ENCODE results near the gene GABRG3. TPM values are rescaled to one million over a fixed set of nuclear protein-coding genes. Genes with fewer than 3 reads are reported as not detected.

Gene GABRG3
- total RNA-seq, 1 experiment from 2014 or later = 0.15 TPM

GRCh38 chr15:27082526-27082925, 111.5 kb downstream of the GABRG3 start:
- Histone ChIP-seq H2BK15ac (ENCODE audit: low read depth, low read length) (no peak overlapping the region), H3K23me2 (ENCODE audit: insufficient read length, low read depth, low read length, poor library complexity, severe bottlenecking) (no peaks in the 10 kb centered on the region), H2BK5ac (ENCODE audit: insufficient read length, low read length) (no peak overlapping the region), H3K79me2 (ENCODE audit: insufficient read depth, low read length) (no peaks in the 10 kb centered on the region), H3K27ac (ENCODE audit: insufficient read length, low read depth, low read length) (no peak overlapping the region), H3T11ph (ENCODE audit: low read length) (no peak overlapping the region), H3K18ac (ENCODE audit: insufficient read length, low read depth, low read length) (no peak overlapping the region), H3K27me3 (ENCODE audit: insufficient read depth, low read length) (no peaks in the 10 kb centered on the region), H3K4me1 (ENCODE audit: insufficient read depth, low read length) (no peaks in the 10 kb centered on the region; the same call in 1 of the 2 replicates), H2AK5ac (ENCODE audit: insufficient read length, low read length) (no peak overlapping the region), H2AFZ (ENCODE audit: low read length) (no peak overlapping the region), H3K79me1 (ENCODE audit: insufficient read depth, low read depth, low read length, poor library complexity, severe bottlenecking) (no peaks in the 10 kb centered on the region), H4K8ac (replicated peaks; ENCODE audit: insufficient read length, low read depth, low read length) (no peak overlapping the region), H3K9me3 (ENCODE audit: control insufficient read depth, low read depth, low read length) (no peaks in the 10 kb centered on the region), H2BK20ac (ENCODE audit: low read depth, low read length, poor library complexity, severe bottlenecking) (no peak overlapping the region), H2BK120ac (ENCODE audit: low read depth, low read length, poor library complexity, severe bottlenecking) (no peak overlapping the region), H4K91ac (ENCODE audit: insufficient read length, low read depth, low read length) (no peak overlapping the region), H3K9ac (ENCODE audit: extremely low read depth, insufficient read length, low read length) (no peak overlapping the region), H2BK12ac (ENCODE audit: insufficient read length, low read depth, low read length) (no peak overlapping the region), H4K5ac (ENCODE audit: insufficient read length, low read depth, low read length) (no peak overlapping the region), H3K14ac (ENCODE audit: insufficient read depth, low read length) (no peak overlapping the region), H3K56ac (ENCODE audit: insufficient read length, low read depth, low read length) (no peak overlapping the region), H3K4me2 (ENCODE audit: insufficient read depth, insufficient read length, low read length) (no peak overlapping the region), H3K4ac (ENCODE audit: low read depth, low read length) (no peak overlapping the region), H3K23ac (ENCODE audit: insufficient read length, low read depth, low read length) (no peak overlapping the region), H4K20me1 (ENCODE audit: control insufficient read depth, insufficient read depth, insufficient read length) (no peaks in the 10 kb centered on the region)
- TF ChIP-seq CTCF (conservative IDR thresholded peaks at IDR 0.05) = no peak
- Mint-ChIP-seq H3K36me3 (ENCODE audit: insufficient read depth in 1 of 3, low read depth in 3 of 3) (no peaks in the 10 kb centered on the region), H3K27me3 (ENCODE audit: low read depth) (no peaks in the 10 kb centered on the region), H3K27ac (no peak overlapping the region; a peak in 1 of 7 replicates), H3K4me3 (no peak overlapping the region), H3K4me1 (peaks cover 12 to 15% of the 10 kb centered on the region in 2 experiments), H3K9me3 (no peaks in the 10 kb centered on the region)
- WGBS (ENCODE audit: extremely low coverage, insufficient read length, low lambda C conversion rate) = no CpG with 5 or more reads among the region's 8 CpGs
- DNase-seq = no peak
